Measurements from ENCODE around the gene ACSS3. TPM values are rescaled to one million over a fixed set of nuclear protein-coding genes. Genes with fewer than 3 reads are reported as not detected.

Gene ACSS3
- total RNA-seq, 1 experiment from 2014 or later, result 7.7 TPM

DNA sequence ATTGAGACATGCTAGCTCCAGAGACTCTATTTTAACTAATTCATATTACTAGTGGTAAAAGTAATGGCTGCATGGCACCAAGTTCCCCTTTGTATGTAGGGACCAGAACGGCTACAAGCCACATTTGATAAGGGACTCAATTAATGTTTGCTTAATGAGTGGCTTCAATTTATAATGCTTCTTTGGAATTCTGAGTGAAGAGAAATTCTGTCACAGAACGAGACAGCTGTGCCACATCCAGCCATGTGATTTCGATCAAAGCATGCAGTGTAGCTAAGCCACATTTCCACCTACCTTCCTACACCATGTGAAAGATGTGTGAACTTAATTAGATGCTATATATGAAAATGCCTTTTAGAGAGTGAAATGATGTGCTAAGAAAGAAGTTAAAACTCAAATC, 217.4 kb downstream of the ACSS3 start:
- no peaks in the 10 kb centered on the region for H3K9me3 ChIP-seq (ENCODE audit: low read depth, low read length, poor library complexity, severe bottlenecking)
- no peak for TF ChIP-seq EZH2 (IDR thresholded peaks at IDR 0.05; ENCODE audit: borderline replicate concordance, low read depth, low read length, poor library complexity, severe bottlenecking)
- TF ChIP-seq, protein P1, sequence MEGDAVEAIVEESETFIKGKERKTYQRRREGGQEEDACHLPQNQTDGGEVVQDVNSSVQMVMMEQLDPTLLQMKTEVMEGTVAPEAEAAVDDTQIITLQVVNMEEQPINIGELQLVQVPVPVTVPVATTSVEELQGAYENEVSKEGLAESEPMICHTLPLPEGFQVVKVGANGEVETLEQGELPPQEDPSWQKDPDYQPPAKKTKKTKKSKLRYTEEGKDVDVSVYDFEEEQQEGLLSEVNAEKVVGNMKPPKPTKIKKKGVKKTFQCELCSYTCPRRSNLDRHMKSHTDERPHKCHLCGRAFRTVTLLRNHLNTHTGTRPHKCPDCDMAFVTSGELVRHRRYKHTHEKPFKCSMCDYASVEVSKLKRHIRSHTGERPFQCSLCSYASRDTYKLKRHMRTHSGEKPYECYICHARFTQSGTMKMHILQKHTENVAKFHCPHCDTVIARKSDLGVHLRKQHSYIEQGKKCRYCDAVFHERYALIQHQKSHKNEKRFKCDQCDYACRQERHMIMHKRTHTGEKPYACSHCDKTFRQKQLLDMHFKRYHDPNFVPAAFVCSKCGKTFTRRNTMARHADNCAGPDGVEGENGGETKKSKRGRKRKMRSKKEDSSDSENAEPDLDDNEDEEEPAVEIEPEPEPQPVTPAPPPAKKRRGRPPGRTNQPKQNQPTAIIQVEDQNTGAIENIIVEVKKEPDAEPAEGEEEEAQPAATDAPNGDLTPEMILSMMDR (conservative IDR thresholded peaks at IDR 0.05; ENCODE audit: low read depth, low read length), result no peak
- intact Hi-C loops (cut with micrococcal nuclease; ENCODE audit: unreplicated experiment), result no loop called here
- DNase-seq (ENCODE audit: low spot score), result peak; percentile 30
- H3K27me3 ChIP-seq (replicated peaks; ENCODE audit: insufficient read depth, low read depth, low read length, poor library complexity), result no peaks in the 10 kb centered on the region
- BruUV-seq (replicated peaks), result no TSS peak
- CTCF ChIA-PET, result no interaction called here
- no peaks in the 10 kb centered on the region for H3K36me3 ChIP-seq (ENCODE audit: insufficient read depth, low read length, poor library complexity, severe bottlenecking)
- H3K4me1 ChIP-seq (ENCODE audit: insufficient read depth, low read length, poor library complexity, severe bottlenecking), result peaks cover 52% of the 10 kb centered on the region
- H3K27ac ChIP-seq (ENCODE audit: low read depth, low read length, poor library complexity, severe bottlenecking), result peak overlapping the region; percentile 80
- no peak overlapping the region for H3K4me3 ChIP-seq (ENCODE audit: low read depth, low read length, poor library complexity, severe bottlenecking)
- POLR2A ChIA-PET (ENCODE audit: low non-redundant PET), result no interaction called here

DNA sequence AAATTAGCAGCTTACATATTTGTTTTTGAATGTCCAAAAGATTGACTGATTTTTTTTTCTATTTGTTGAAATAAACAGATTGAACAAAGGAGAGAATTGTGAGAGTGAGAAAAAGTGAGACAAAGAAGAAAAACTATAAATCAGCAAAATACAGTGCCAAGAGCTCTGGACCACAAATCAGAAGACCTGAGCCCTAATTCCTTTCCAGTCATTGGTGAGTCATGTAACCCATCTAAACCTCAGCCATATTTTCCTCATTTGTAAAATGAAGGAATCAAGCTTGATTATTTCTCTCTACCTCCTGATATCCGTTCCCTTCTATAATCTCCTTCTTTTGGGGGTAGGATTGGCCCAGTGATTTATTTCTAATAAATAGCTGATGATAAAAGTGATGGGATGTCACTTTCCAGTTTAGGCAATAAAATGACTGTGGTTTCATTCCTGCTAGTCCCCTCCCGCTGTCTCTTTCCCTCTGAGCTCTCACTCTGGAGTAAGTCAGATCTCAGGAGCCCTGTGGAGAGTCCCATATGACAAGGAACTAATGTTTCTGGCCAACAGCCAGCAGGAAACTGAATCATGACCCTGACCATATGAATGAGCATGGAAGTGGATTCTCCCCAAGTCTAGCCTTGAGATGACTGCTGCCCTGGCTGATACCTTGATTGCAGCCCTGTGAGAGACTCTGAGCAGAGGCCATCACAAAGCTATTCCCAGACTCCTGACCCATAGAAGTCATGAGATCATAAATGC, 218.9 kb downstream of the ACSS3 start:
- no peak for TF ChIP-seq EZH2 (IDR thresholded peaks at IDR 0.05; ENCODE audit: borderline replicate concordance, low read depth, low read length, poor library complexity, severe bottlenecking)
- TF ChIP-seq, protein P1 (conservative IDR thresholded peaks at IDR 0.05; ENCODE audit: low read depth, low read length), result no peak
- DNase-seq (ENCODE audit: low spot score), result peak; percentile 94
- Histone ChIP-seq H3K4me3 (ENCODE audit: low read depth, low read length, poor library complexity, severe bottlenecking) (no peak overlapping the region), H3K27ac (ENCODE audit: low read depth, low read length, poor library complexity, severe bottlenecking) (peak overlapping the region; percentile 80), H3K27me3 (replicated peaks; ENCODE audit: insufficient read depth, low read depth, low read length, poor library complexity) (no peaks in the 10 kb centered on the region), H3K4me1 (ENCODE audit: insufficient read depth, low read length, poor library complexity, severe bottlenecking) (peaks cover 41% of the 10 kb centered on the region), H3K36me3 (ENCODE audit: insufficient read depth, low read length, poor library complexity, severe bottlenecking) (no peaks in the 10 kb centered on the region), H3K9me3 (ENCODE audit: low read depth, low read length, poor library complexity, severe bottlenecking) (no peaks in the 10 kb centered on the region)
- CTCF ChIA-PET, result interaction anchor here (0.8 kb wide), 1 partner anchor 331 kb away, joined by 3 read pairs; no protein-coding TSS in a partner anchor
- intact Hi-C loops (cut with micrococcal nuclease; ENCODE audit: unreplicated experiment), result no loop called here
- BruUV-seq (replicated peaks), result no TSS peak
- POLR2A ChIA-PET (ENCODE audit: low non-redundant PET), result no interaction called here

DNA sequence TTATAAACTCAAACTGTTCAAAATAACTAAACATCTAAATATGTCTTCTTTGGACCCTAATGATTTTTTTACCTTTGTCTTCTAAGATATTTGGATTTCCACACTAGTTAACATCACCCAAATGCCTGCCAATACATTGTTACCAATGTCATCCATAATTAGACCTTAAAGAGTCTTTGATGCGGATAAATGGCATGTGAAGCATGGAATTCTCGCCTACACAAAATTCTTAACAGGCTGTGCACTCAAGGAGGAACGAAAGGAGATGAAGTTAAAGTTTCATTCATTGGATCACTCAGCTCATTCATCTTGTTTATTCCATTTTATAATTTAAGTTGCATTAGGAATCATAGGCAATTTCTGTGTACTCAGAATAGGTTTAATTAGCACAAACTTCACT, 219.7 kb downstream of the ACSS3 start:
- Histone ChIP-seq H3K27me3 (replicated peaks; ENCODE audit: insufficient read depth, low read depth, low read length, poor library complexity) (no peaks in the 10 kb centered on the region), H3K4me1 (ENCODE audit: insufficient read depth, low read length, poor library complexity, severe bottlenecking) (peaks cover 34% of the 10 kb centered on the region), H3K4me3 (ENCODE audit: low read depth, low read length, poor library complexity, severe bottlenecking) (no peak overlapping the region), H3K27ac (ENCODE audit: low read depth, low read length, poor library complexity, severe bottlenecking) (peak overlapping the region; percentile 80), H3K36me3 (ENCODE audit: insufficient read depth, low read length, poor library complexity, severe bottlenecking) (no peaks in the 10 kb centered on the region), H3K9me3 (ENCODE audit: low read depth, low read length, poor library complexity, severe bottlenecking) (no peaks in the 10 kb centered on the region)
- BruUV-seq (replicated peaks), result no TSS peak
- POLR2A ChIA-PET (ENCODE audit: low non-redundant PET), result no interaction called here
- CTCF ChIA-PET, result no interaction called here
- TF ChIP-seq, protein P1 (conservative IDR thresholded peaks at IDR 0.05; ENCODE audit: low read depth, low read length), result no peak
- no peak for TF ChIP-seq EZH2 (IDR thresholded peaks at IDR 0.05; ENCODE audit: borderline replicate concordance, low read depth, low read length, poor library complexity, severe bottlenecking)
- peak; percentile 37 for DNase-seq (ENCODE audit: low spot score)
- intact Hi-C loops (cut with micrococcal nuclease; ENCODE audit: unreplicated experiment), result no loop called here

Data from A673 (cell line).